ENCODE data around the gene NHLRC1. TPM values are rescaled to one million over a fixed set of nuclear protein-coding genes. Genes with fewer than 3 reads are reported as not detected.

Gene NHLRC1
- 1.1 TPM for polyA plus RNA-seq (2013, experiment 1 of 2)
- 1.2 TPM for polyA plus RNA-seq (2013, experiment 2 of 2)

GRCh38 chr6:18122128-18123093 is at the start of gene NHLRC1:
NHLRC1 (minus strand) TSS chr6:18122677; CDS start chr6:18122606, 71 bp downstream.
- Histone ChIP-seq H3K4me2 (ENCODE audit: low read length) (peak within 1 kb of the TSS; percentile 59), H2BK15ac (replicated peaks; ENCODE audit: low read depth) (no peak within 1 kb of the TSS), H3K23ac (ENCODE audit: low read length) (no peak within 1 kb of the TSS), H3K18ac (ENCODE audit: low read length) (no peak within 1 kb of the TSS), H3K27ac (ENCODE audit: low read depth, low read length) (no peak within 1 kb of the TSS), H3K56ac (ENCODE audit: low read length) (peak within 1 kb of the TSS; percentile 92), H2BK5ac (ENCODE audit: low read length) (no peak within 1 kb of the TSS), H2BK120ac (ENCODE audit: low read depth, low read length) (no peak within 1 kb of the TSS), H3K4ac (ENCODE audit: low read depth, low read length) (no peak within 1 kb of the TSS), H3K4me1 (ENCODE audit: control insufficient read depth, low read depth, low read length) (peaks cover 2% of the 10 kb centered on the region), H3K27me3 (ENCODE audit: insufficient read depth, low read length, poor library complexity) (no peaks in the 10 kb centered on the region), H4K8ac (ENCODE audit: low read depth, low read length) (no peak within 1 kb of the TSS), H3K36me3 (ENCODE audit: control insufficient read depth, insufficient read depth, low read length) (no peaks in the 10 kb centered on the region), H3K9ac (ENCODE audit: low read length) (peak within 1 kb of the TSS; percentile 75), H3K79me1 (ENCODE audit: low read length) (no peaks in the 10 kb centered on the region), H3K79me2 (ENCODE audit: control insufficient read depth, insufficient read depth, low read length) (no peaks in the 10 kb centered on the region), H2AK5ac (ENCODE audit: low read length) (no peak within 1 kb of the TSS), H4K5ac (ENCODE audit: low read length) (no peak within 1 kb of the TSS), H3K4me3 (ENCODE audit: low read length) (peak within 1 kb of the TSS; percentile 29)
- peak; percentile 90 for DNase-seq
- no CpG with 5 or more reads among the region's 82 CpGs for WGBS (ENCODE audit: extremely low coverage, insufficient coverage, low lambda C conversion rate)

GRCh38 chr6:18171871-18172270 is 49.4 kb upstream of the NHLRC1 start:
- Histone ChIP-seq H3K4ac (ENCODE audit: low read depth, low read length) (no peak overlapping the region), H3K79me1 (ENCODE audit: low read length) (no peaks in the 10 kb centered on the region), H3K18ac (ENCODE audit: low read length) (no peak overlapping the region), H3K9ac (ENCODE audit: low read length) (no peak overlapping the region), H3K4me3 (ENCODE audit: low read length) (no peak overlapping the region), H2AK5ac (ENCODE audit: low read length) (no peak overlapping the region), H3K4me2 (ENCODE audit: low read length) (no peak overlapping the region), H2BK15ac (replicated peaks; ENCODE audit: low read depth) (no peak overlapping the region), H3K56ac (ENCODE audit: low read length) (no peak overlapping the region), H4K5ac (ENCODE audit: low read length) (no peak overlapping the region), H3K23ac (ENCODE audit: low read length) (no peak overlapping the region), H4K8ac (ENCODE audit: low read depth, low read length) (no peak overlapping the region), H3K79me2 (ENCODE audit: control insufficient read depth, insufficient read depth, low read length) (no peaks in the 10 kb centered on the region), H2BK5ac (ENCODE audit: low read length) (no peak overlapping the region), H3K4me1 (ENCODE audit: control insufficient read depth, low read depth, low read length) (no peaks in the 10 kb centered on the region), H3K27ac (ENCODE audit: low read depth, low read length) (no peak overlapping the region), H2BK120ac (ENCODE audit: low read depth, low read length) (no peak overlapping the region), H3K27me3 (ENCODE audit: insufficient read depth, low read length, poor library complexity) (no peaks in the 10 kb centered on the region), H3K36me3 (ENCODE audit: control insufficient read depth, insufficient read depth, low read length) (no peaks in the 10 kb centered on the region)
- no CpG with 5 or more reads among the region's 7 CpGs for WGBS (ENCODE audit: extremely low coverage, insufficient coverage, low lambda C conversion rate)
- no peak for DNase-seq

GRCh38 chr6:18168264-18168663 is 45.8 kb upstream of the NHLRC1 start:
- DNase-seq, result no peak
- Histone ChIP-seq H2BK120ac (ENCODE audit: low read depth, low read length) (no peak overlapping the region), H3K79me2 (ENCODE audit: control insufficient read depth, insufficient read depth, low read length) (no peaks in the 10 kb centered on the region), H3K4me1 (ENCODE audit: control insufficient read depth, low read depth, low read length) (no peaks in the 10 kb centered on the region), H2AK5ac (ENCODE audit: low read length) (no peak overlapping the region), H3K23ac (ENCODE audit: low read length) (no peak overlapping the region), H2BK5ac (ENCODE audit: low read length) (no peak overlapping the region), H3K27me3 (ENCODE audit: insufficient read depth, low read length, poor library complexity) (no peaks in the 10 kb centered on the region), H4K5ac (ENCODE audit: low read length) (no peak overlapping the region), H3K27ac (ENCODE audit: low read depth, low read length) (no peak overlapping the region), H2BK15ac (replicated peaks; ENCODE audit: low read depth) (no peak overlapping the region), H3K4me3 (ENCODE audit: low read length) (no peak overlapping the region), H3K36me3 (ENCODE audit: control insufficient read depth, insufficient read depth, low read length) (no peaks in the 10 kb centered on the region), H3K56ac (ENCODE audit: low read length) (no peak overlapping the region), H3K9ac (ENCODE audit: low read length) (no peak overlapping the region), H3K4ac (ENCODE audit: low read depth, low read length) (no peak overlapping the region), H4K8ac (ENCODE audit: low read depth, low read length) (no peak overlapping the region), H3K79me1 (ENCODE audit: low read length) (no peaks in the 10 kb centered on the region), H3K4me2 (ENCODE audit: low read length) (no peak overlapping the region), H3K18ac (ENCODE audit: low read length) (no peak overlapping the region)
- no CpG with 5 or more reads among the region's 3 CpGs for WGBS (ENCODE audit: extremely low coverage, insufficient coverage, low lambda C conversion rate)

DNA sequence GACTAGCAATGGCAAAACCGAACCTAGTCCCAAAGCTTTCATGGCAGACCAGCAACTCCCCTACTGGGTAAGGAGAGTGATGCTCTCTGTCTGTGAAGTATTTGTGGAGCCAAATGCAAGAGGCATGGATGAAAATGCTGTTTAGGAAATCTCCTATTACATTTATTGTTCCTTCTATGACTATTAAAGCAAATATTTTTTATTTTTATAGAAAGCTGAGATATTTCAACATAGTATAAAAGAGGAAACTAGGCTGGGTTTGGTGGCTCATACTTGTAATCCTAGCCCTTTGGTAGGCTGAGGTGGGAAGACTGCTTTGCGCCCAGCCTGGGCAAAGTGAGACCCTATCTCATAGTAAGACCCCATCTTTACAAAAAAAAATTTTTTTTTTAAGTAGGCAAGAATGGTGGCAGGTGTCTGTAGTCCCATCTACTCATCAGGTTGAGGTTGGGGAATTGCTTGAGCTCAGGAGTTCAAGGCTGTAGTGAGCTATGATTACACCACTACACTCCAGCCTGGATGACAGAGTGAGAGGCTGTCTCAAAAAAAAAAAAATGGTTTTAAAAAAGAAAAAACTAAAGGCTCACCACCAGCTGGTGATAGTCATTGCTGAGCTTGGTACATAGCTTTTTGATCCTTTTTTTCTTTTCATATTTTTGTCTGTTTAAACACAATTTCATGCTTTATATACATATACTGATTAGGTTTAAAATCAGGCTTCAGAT is 44.0 kb upstream of the NHLRC1 start:
- no peak for DNase-seq
- no peak overlapping the region for H3K27ac ChIP-seq (ENCODE audit: low read depth, low read length)
- H3K79me2 ChIP-seq (ENCODE audit: control insufficient read depth, insufficient read depth, low read length), result no peaks in the 10 kb centered on the region
- H3K9ac ChIP-seq (ENCODE audit: low read length), result no peak overlapping the region
- no peaks in the 10 kb centered on the region for H3K4me1 ChIP-seq (ENCODE audit: control insufficient read depth, low read depth, low read length)
- no peak overlapping the region for H4K8ac ChIP-seq (ENCODE audit: low read depth, low read length)
- H3K4me2 ChIP-seq (ENCODE audit: low read length), result no peak overlapping the region
- no peak overlapping the region for H3K4ac ChIP-seq (ENCODE audit: low read depth, low read length)
- no peaks in the 10 kb centered on the region for H3K36me3 ChIP-seq (ENCODE audit: control insufficient read depth, insufficient read depth, low read length)
- H2BK5ac ChIP-seq (ENCODE audit: low read length), result no peak overlapping the region
- no CpG with 5 or more reads among the region's 2 CpGs for WGBS (ENCODE audit: extremely low coverage, insufficient coverage, low lambda C conversion rate)
- H3K4me3 ChIP-seq (ENCODE audit: low read length), result no peak overlapping the region
- H3K79me1 ChIP-seq (ENCODE audit: low read length), result no peaks in the 10 kb centered on the region
- H3K56ac ChIP-seq (ENCODE audit: low read length), result no peak overlapping the region
- no peak overlapping the region for H2BK15ac ChIP-seq (replicated peaks; ENCODE audit: low read depth)
- H4K5ac ChIP-seq (ENCODE audit: low read length), result no peak overlapping the region
- H3K27me3 ChIP-seq (ENCODE audit: insufficient read depth, low read length, poor library complexity), result no peaks in the 10 kb centered on the region
- H3K23ac ChIP-seq (ENCODE audit: low read length), result no peak overlapping the region
- no peak overlapping the region for H3K18ac ChIP-seq (ENCODE audit: low read length)
- H2BK120ac ChIP-seq (ENCODE audit: low read depth, low read length), result no peak overlapping the region
- no peak overlapping the region for H2AK5ac ChIP-seq (ENCODE audit: low read length)

- Histone ChIP-seq H4K8ac (ENCODE audit: low read depth, low read length) (no peak overlapping the region), H3K4me2 (ENCODE audit: low read length) (no peak overlapping the region), H2BK15ac (replicated peaks; ENCODE audit: low read depth) (no peak overlapping the region), H2BK5ac (ENCODE audit: low read length) (no peak overlapping the region), H3K18ac (ENCODE audit: low read length) (no peak overlapping the region), H3K4me3 (ENCODE audit: low read length) (no peak overlapping the region), H3K27ac (ENCODE audit: low read depth, low read length) (no peak overlapping the region), H3K4me1 (ENCODE audit: control insufficient read depth, low read depth, low read length) (no peaks in the 10 kb centered on the region), H3K36me3 (ENCODE audit: control insufficient read depth, insufficient read depth, low read length) (peaks cover 3% of the 10 kb centered on the region), H3K56ac (ENCODE audit: low read length) (no peak overlapping the region), H2AK5ac (ENCODE audit: low read length) (no peak overlapping the region), H2BK120ac (ENCODE audit: low read depth, low read length) (no peak overlapping the region), H3K9ac (ENCODE audit: low read length) (no peak overlapping the region), H3K4ac (ENCODE audit: low read depth, low read length) (no peak overlapping the region), H4K5ac (ENCODE audit: low read length) (no peak overlapping the region), H3K27me3 (ENCODE audit: insufficient read depth, low read length, poor library complexity) (no peaks in the 10 kb centered on the region), H3K79me2 (ENCODE audit: control insufficient read depth, insufficient read depth, low read length) (no peaks in the 10 kb centered on the region), H3K23ac (ENCODE audit: low read length) (no peak overlapping the region), H3K79me1 (ENCODE audit: low read length) (no peaks in the 10 kb centered on the region)
- no CpG with 5 or more reads among the region's 4 CpGs for WGBS (ENCODE audit: extremely low coverage, insufficient coverage, low lambda C conversion rate)
- no peak for DNase-seq
These were observed 43.3 kb upstream of the NHLRC1 start for GRCh38 chr6:18165751-18166150.

Data from mesendoderm (in vitro differentiated cells).